ENCODE results near the gene ARHGAP15.

Gene ARHGAP15

DNA sequence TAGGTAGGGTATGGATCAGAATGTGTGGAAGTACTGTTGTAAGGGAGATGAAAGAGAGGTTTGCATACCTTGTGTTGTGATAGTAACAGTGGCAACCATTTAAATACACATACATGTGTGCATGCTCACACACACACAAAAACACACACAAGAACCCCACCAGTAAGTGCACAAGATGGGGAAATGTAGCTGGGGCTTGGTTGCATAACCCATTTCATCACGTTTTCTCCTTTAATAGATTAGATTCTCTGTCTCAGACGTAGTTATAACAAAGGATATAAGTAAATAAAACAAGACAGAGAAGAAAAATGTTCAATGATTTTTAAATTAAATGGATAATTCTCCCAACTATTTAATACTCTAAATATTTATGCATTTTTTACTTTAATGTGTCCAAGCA is 13.4 kb downstream of the ARHGAP15 start:
- in situ Hi-C loops (cut with HindIII; ENCODE audit: low sequenced_read_pairs) = no loop called here

DNA sequence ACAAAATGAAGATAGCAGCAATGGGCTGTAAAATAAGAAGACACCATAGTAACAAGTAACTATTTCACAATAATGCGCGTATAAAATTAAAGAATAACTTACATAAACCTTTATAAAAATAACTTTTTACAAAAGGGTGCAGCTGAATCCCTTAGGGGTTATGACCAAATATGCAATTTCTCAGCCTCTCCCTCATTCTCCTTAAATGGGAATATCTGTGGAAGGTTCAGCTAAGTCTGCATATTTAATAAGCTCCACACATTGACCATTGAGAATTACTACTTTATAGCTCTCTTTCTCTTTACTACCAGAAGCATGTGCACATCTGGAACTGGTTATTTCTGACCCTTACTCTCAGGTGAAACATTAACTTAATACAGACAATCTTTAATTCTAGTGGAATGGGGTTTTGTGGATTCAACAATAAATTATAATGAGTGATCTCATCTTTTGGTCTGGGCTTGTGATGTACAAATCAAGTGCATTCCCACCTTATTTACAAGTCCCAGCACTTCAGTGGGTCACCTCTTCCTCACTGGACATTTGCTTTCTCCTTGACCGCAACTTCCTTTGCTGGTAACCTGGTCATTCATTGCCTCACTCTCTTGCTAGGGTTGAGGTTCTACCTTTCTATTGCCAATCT is 15.7 kb downstream of the ARHGAP15 start:
- in situ Hi-C loops (cut with HindIII; ENCODE audit: low sequenced_read_pairs) = no loop called here

DNA sequence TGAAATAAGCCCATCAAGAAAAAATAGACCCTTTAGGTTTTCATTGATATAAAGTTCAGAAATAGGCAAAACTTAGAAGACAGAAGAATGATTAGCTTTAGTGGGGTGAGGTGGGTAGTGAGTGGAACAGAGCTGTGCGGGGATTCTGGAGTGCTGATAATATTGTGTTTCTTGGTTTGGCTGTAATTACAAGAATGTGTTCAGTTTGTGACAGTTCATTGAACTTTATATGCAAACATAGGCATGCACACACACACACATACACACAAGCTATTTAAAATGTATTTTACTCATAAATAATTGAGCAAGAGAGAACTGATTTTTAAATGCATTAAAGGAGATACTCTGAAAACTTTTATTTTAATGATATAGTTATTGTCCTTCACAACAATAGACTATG is 17.1 kb downstream of the ARHGAP15 start:
- in situ Hi-C loops (cut with HindIII; ENCODE audit: low sequenced_read_pairs) = no loop called here

DNA sequence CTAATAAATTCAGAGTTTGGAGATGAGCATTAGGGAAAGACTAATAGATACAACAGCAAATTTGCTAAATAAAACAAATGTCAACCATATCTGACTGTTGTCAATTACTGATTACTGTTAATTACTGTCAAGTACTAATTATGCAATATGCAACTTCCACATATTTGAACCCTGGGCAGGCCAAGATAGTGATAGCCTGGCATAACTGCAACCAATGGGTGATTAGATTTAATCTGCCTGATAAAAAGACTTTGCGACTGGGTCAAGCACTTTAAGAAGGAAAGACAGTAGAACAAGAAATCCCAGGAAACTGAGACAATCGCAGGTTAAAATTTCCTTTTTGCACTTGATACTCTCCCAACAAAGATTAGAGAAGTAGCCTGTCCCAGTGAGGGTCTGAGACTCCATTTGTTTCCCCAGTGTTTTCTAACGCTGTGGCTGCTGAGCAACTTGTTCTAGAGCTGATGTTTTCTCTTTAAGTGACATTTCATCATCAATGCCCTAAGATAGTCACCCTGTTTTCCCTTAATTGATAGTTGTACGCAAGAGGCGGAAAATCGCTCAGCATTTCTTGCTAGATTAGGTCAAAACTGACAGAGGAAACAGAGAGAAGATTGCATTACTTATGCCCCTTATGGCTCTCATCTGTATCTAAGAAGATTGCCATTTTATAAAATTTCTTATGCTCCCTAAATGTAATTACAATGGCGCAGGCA is 17.8 kb downstream of the ARHGAP15 start:
- in situ Hi-C loops (cut with HindIII; ENCODE audit: low sequenced_read_pairs) = no loop called here

DNA sequence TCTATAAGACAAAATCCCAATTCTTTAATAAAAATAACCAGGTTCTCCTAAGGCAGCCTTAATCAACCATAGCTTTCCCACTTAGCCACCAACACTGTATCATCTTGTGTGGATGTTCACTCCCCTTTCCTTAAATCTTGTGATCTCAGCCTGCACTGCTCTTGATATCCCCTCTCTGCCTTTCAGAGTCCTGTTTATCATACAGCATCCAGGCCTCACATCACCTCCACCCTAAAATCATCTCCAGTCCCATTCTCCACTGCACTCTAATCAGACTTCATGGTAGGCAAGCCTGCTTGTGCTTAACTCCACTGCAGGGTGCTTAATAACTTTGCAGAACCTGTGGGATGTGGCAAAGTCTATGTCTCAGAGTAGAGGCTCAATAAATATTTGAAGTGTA is 18.8 kb downstream of the ARHGAP15 start:
- in situ Hi-C loops (cut with HindIII; ENCODE audit: low sequenced_read_pairs) = no loop called here

DNA sequence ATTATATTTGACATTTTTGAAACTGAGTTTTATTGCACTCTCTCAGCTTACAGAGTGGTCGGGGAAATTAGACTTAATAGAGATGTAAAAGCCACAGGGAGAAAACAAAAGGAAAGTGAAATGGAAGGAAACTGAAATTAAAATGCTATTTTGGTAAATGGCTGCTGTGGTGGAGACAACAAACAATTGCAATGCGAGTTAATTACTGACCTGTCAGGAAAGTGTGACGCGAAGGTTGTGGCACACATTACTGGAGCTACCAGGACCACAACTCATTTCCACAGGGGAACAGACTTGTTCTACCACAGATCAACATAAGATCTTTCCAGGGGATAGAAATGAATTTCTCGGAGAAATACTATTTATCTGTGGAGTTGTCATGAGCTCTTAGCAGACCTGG is 19.5 kb downstream of the ARHGAP15 start:
- in situ Hi-C loops (cut with HindIII; ENCODE audit: low sequenced_read_pairs) = no loop called here

DNA sequence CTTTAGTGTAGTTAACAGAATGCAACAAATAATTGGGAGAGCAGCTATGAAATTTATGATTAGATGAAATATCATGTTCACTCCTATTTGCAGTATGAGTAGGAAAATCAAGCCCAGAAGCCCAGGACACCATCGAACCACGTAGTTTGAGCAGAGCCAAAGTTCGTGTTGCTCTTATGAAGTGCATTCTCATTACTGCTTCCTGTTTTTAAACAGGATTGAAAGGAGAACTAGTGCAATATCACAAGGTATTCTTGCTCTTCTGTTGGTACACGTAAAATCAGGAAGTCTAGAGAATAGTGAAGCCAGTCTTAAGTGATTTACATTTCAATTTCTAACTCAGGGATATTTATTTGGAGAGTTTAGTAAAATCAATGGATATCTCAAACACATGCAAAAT is 21.1 kb downstream of the ARHGAP15 start:
- in situ Hi-C loops (cut with HindIII; ENCODE audit: low sequenced_read_pairs) = no loop called here

DNA sequence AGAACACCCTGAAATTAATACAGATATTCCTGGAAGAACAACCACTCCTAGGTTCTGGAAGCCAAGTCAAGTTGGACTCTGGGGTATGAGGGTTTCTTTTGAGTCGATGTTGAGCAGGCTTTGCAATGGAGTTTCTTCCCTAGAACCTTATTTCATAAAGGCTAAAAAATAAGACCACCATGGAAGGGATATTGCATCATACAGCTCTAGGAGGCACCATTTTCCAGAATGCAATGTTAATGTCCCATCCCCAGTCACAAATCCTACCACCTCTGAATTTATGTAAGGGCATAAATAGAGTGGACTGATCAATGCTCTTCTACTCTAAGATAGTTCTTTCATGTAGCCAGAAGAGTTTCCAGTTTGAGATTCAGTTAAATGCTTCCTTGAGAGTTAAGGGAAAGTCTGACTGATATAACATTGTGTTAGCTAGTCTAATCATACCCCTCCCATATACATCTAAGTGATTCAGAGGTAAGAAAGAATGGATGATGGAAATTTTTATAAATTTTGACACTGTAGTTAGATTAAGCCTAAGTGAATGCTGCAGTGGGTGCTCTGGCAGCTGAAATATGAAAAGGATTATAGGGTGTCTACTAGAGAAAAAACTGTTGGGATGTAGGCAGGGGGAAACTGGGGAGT is 22.0 kb downstream of the ARHGAP15 start:
- in situ Hi-C loops (cut with HindIII; ENCODE audit: low sequenced_read_pairs) = no loop called here

DNA sequence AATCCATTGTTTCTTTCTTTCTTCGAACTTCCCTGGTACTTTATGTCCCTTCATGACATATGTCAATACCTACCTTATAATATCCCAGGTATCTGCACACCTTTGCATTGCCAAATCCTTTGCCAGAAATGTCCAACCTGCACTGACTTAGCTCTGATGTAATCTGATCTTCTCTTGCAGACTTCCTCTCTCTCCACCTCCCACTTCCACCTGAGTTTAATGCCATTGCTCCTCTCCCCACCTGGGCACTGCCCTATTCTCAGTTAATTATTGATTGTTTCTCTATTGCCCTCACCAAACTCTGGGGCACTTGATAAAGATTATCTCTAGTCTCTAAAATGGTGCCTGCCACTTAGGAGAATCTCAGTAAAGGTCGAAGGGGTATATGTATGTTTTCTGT is 23.0 kb downstream of the ARHGAP15 start:
- in situ Hi-C loops (cut with HindIII; ENCODE audit: low sequenced_read_pairs) = no loop called here

DNA sequence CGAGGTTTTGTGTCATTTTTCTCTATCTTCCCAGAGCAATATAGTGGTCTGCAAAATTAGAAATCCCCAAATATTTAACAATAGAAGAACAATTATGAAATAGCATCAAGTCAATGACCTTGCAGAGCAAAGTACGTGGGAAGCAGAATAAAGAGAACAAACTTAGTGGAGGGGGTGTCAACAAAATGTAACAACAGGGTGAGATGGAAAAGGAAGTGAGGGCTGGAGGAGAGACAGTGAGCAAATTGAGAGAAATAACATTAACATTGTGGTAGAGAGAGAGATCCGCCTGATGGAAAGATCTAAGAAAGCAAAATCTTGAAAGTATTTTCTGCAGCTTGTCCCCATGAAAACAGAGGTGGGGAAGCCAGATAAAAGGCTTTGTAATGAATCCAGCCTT is 23.4 kb downstream of the ARHGAP15 start:
- in situ Hi-C loops (cut with HindIII; ENCODE audit: low sequenced_read_pairs) = no loop called here

DNA sequence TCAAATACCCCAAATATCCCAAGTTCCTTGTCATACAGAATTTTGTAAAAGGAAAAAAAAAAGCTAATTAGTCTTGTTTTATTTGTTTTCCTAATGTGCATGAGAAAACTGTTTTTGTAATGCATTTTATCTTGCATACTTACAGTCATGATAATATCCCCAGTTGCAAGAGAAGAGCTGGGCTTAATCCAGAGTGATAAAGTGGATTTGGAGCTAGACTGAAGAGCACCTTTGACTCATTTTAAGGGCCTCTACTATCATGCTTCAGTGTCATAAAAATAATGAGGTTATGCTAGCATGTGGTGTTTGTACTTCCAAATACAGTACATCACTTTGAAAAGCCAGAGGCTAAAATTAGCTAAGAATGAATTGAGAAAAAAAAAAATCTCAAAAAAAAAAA is 26.4 kb downstream of the ARHGAP15 start:
- in situ Hi-C loops (cut with HindIII; ENCODE audit: low sequenced_read_pairs) = no loop called here

DNA sequence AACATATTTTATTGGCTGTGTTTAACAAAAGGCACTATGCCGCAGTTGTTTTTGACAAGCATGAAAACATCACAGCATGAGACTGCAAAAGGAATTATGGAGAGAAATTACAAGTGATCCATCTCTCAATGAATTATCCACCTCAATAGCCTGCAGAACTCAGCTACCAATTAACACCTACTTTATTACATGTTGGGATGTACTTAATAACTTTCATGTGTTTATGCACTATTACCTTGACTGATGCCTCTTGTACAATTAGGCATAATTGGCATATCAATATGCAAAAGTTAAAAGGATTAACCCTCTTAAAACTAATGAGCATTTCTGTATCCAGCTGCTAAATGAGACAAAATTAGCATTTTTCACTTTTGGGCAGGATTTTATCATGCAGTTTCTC is 27.8 kb downstream of the ARHGAP15 start:
- in situ Hi-C loops (cut with HindIII; ENCODE audit: low sequenced_read_pairs) = no loop called here

DNA sequence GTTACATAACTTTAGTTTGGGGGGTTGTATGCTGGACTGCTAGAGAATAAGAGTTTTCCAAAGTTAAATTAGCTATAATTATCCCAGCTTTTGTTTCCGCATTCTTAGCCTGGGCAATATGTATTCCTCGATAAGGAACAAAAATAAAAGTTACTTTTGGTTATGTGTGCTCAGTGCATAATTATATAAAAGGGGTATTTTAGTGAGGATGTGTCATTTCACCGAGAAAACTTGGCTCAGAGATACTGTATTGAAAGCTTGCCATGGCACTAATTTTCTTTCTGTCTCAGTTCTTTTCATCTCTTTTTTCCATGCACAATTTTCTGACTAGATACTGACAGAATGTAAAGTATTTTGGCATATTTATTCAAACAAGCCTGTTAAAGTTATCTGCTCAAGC is 28.2 kb downstream of the ARHGAP15 start:
- in situ Hi-C loops (cut with HindIII; ENCODE audit: low sequenced_read_pairs) = no loop called here

DNA sequence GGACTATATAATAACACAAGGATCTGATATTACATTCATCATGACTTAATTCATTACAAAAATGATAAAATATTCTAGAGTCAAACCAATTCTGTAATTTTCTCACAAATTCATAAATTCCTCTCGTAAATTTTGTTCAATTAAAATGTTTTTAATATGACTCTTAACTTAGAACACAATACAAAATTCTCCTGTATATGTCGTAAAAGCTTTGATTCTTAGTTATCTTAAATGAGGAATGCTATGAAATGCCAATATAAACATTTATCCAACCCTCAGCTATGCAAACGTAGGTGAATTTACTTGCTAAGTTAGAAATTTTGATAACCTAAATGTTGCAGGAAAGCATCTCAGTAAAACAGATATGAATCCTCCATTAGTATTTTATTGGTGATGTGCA is 28.9 kb downstream of the ARHGAP15 start:
- in situ Hi-C loops (cut with HindIII; ENCODE audit: low sequenced_read_pairs) = no loop called here

DNA sequence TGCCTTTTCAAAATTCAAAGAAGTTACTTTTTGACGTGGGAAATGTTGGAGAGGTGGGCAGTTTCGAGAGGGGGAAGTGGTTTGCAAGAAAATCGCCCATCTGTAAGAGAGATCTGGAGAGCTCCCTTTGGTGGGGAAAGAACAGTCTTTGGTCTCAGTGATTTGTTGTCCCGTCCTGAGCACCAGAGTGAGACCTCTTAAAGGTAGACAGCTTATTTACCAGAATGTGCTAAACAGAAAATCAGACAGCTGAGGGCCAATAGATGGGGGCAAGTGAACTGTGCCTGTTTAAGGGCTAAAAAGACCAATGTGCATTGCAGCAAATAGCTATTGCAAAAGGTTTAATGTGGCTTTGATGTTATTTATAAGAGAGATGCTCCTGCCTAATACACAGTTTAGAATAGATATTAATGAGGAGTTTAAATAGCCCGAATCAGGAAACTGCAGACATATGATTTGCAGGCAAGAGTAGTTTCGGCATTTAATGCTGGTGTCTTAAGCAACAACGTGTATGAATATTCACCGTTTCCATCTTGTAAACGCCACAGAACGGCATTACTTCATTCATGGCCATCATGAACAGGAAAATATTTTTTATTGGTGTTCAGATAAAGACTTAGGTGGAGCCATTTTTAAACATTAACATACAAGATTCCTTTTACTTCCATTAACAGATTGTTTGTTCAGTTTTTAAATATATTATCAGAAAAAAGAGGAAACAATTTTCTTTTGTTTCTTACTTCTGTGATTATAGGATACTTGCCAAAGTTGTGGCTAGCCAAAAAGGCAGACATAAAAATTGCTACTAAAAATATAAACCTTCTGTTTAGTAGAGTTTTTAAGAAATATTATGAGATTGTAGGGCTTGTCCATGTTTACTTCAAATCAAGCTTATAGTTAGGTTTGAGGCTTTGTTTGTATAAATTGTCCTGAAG is 29.6 kb downstream of the ARHGAP15 start:
- in situ Hi-C loops (cut with HindIII; ENCODE audit: low sequenced_read_pairs) = no loop called here

DNA sequence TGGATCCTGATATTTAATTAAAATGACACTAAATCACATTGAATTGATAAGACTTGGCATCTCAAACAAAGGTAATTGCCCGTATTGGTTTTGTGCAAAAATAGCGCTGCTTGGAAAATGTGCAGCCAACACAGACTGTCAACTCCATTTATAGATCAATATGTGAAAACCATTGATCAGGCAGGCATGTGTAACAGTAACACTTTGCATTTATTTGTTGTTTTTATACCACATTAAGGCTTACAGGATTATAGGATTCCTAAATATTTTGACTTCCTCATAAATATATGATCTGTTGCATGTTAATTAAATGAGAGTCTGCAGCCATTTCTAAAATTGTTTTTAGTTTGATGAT is 30.2 kb downstream of the ARHGAP15 start:
- in situ Hi-C loops (cut with HindIII; ENCODE audit: low sequenced_read_pairs) = no loop called here

DNA sequence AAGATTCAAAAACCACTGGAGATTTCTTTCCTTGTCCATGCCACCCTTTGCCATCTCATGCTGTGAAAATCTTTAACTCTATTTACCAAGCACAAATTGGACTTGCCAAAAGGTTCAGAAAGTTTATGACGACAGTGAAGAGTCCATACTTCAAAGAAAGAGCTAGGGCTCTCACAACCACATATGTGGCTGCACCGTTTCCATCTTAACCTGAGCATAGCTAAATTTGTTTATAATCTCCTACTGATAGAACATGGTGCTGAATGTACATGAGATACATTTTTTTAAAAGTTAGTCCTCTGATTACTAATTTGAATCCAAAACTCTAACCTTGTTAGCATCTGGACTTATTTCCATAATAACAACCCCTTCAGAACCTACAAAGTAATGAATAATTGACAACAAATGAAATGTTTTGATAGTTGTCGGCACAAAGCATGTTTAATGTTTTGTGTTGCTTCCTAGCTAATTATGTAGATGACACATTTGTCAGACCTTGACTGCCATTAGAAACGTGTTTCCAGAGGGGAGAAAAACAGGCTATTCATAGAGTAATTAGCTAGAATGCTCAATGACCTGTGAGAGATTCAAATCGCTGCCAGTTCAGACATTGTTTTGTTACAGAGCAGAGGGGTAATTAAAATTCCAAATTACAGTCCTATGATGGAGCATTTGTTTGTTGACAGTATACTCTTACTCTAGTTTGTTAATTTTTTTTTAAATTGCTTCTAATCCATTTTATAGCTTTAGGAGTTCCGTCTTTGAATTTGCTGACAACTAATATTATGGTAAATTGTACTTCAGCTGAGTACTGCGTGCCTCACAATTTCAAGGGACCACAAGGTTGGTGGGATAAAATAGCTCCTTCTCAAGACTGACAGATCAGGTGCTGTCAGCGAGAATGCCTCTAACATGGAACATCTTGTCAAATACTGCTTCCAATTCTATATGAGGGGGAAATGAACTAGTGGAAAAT is 31.8 kb downstream of the ARHGAP15 start:
- in situ Hi-C loops (cut with HindIII; ENCODE audit: low sequenced_read_pairs) = no loop called here

DNA sequence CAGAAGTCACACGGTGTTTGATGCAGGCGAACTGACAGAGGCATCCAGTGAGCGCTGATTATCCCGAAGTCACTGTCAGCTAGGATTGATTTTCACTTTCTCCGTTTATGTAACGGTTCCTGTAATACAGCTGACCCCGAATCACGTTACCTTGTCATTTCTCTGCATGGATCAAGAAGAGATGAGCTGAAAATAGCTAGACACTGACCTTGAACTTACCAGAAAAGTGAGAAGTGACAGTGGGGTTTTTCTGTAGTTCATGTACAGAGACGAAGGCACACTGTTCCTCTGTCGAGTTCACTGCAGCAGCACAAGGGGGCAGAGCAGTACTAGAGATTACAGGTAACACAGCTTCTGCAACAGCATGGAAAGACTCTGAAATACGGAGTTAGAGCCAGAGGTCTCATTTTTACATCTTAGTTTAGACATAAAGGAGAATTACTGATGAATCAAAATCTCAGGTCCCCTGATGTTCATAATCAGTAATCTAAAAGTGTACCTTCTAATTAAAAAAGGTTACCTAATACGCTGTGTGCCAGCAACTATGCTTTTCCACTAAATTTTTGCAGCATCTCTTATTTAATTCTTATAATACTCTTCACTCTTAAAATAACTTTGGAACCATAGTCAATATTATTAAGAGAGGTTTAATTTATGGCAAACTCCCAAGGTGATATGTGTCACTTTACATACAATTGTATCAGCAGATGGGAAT is 33.1 kb downstream of the ARHGAP15 start:
- in situ Hi-C loops (cut with HindIII; ENCODE audit: low sequenced_read_pairs) = no loop called here

DNA sequence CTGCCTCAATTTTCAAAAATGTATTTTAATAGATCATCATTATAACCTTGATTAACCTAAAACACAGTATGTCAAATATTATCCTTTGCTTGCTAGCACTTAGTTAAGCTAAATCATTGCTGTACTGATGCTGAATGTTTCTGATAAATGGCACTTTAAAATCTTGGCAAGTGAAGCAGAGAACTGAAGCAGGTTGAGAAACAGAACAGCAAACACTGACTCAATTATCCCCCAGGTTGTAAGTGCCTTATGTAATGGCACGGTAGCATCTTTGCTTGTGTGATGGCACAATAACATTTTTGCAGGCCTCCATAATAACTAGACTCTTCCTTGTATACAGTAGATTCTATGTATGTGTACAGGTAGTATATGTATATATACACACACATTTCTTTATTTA is 33.8 kb downstream of the ARHGAP15 start:
- in situ Hi-C loops (cut with HindIII; ENCODE audit: low sequenced_read_pairs) = no loop called here

DNA sequence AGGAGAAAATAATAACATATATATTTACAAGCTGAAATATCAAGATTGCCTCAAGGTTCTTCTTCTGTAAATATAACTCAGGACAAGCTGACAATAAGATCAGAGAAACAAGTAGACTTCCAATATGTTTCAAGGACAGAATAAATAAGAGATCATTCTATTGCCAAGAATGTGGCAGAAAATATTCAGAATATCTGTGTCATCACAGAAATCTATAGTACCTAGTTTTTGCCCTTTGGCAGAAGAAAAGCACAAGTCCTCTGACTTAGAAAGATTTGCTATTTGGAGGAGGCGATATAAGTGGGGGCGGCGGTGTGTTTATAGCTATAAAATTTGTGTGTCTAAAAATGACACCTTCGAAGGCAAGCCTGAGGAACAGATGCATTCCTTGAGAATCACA is 34.3 kb downstream of the ARHGAP15 start:
- in situ Hi-C loops (cut with HindIII; ENCODE audit: low sequenced_read_pairs) = no loop called here
